ENCODE results near the gene GNB4. TPM values are rescaled to one million over a fixed set of nuclear protein-coding genes. Genes with fewer than 3 reads are reported as not detected.

The GNB4 gene
- total and polyA plus RNA-seq, 9 of the 15 experiments (the other 6 are each of a cell fraction or from before 2014, with no cell fraction given): 6.8 to 36.7 (median 21.4) TPM

DNA sequence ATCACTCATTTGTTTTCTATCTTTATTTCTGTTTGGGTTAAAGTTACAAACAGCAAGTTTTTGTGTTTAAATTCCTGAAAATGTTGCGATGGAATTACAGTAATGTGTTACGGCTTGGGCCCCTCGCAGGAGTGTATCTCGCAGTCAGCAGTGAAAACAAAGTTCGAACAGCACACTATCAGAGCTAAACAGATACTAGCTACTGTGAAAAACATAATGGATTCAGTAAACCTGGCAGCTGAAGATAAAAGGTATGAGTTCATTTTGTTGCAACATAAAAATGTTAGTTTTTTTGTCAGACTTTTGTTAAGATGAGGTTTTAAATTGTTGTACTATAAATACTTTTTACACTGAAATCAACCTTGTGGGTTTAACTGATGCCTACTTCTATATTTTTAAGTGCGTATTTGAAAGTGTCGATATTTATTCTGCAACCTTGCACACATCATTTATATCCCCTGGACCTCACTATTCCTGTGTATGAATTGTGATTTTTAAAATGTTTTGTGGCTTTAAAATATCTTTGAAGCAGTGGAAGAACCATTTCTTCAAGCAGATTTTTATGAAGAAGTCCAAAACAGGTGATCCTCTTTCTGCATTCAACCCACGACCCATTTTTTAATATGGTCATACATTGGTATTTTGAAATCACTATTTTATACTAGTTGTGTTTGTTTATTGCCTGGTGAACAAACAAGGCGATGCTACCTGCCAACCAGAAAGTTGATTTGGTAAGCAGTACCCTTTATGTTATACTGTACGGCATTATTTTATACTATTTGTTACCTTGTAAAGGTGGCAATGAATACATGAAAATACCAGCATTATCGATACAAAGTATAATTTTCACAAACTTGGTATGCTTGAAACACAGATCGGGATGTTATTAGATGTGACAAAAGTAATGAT, 75.9 kb downstream of the GNB4 start (continued):
- peak; percentile 98 for TF ChIP-seq CHAMP1 (IDR thresholded peaks at IDR 0.05)
- peak; percentile 60; the same call in 1 of the 2 replicates for TF ChIP-seq ILF3 (IDR thresholded peaks at IDR 0.05; ENCODE audit: borderline replicate concordance)
- TF ChIP-seq PRPF4 (IDR thresholded peaks at IDR 0.05; ENCODE audit: insufficient read depth, low read depth, low read length, poor library complexity, severe bottlenecking): no peak
- TF ChIP-seq, protein P1, sequence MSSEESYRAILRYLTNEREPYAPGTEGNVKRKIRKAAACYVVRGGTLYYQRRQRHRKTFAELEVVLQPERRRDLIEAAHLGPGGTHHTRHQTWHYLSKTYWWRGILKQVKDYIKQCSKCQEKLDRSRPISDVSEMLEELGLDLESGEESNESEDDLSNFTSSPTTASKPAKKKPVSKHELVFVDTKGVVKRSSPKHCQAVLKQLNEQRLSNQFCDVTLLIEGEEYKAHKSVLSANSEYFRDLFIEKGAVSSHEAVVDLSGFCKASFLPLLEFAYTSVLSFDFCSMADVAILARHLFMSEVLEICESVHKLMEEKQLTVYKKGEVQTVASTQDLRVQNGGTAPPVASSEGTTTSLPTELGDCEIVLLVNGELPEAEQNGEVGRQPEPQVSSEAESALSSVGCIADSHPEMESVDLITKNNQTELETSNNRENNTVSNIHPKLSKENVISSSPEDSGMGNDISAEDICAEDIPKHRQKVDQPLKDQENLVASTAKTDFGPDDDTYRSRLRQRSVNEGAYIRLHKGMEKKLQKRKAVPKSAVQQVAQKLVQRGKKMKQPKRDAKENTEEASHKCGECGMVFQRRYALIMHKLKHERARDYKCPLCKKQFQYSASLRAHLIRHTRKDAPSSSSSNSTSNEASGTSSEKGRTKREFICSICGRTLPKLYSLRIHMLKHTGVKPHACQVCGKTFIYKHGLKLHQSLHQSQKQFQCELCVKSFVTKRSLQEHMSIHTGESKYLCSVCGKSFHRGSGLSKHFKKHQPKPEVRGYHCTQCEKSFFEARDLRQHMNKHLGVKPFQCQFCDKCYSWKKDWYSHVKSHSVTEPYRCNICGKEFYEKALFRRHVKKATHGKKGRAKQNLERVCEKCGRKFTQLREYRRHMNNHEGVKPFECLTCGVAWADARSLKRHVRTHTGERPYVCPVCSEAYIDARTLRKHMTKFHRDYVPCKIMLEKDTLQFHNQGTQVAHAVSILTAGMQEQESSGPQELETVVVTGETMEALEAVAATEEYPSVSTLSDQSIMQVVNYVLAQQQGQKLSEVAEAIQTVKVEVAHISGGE (CRISPR knock-in tag; IDR thresholded peaks at IDR 0.05): peak in 1 of 3 experiments; percentile 68; a peak in 2 of 6 replicates
- peak; percentile 97 for TF ChIP-seq EP300 (IDR thresholded peaks at IDR 0.05; ENCODE audit: low read length)
- 0 out of 4 replicates have a peak, but pooled peaks of 1 of the 2 experiments have one; percentile 29 for TF ChIP-seq HDAC1 (IDR thresholded peaks at IDR 0.05)
- TF ChIP-seq CBFA2T3 (IDR thresholded peaks at IDR 0.05): peak; percentile 99
- 0 out of 2 replicates have a peak, but pooled peaks have one; percentile 28 for TF ChIP-seq ZBTB40 (IDR thresholded peaks at IDR 0.05)
- TF ChIP-seq ZBTB40 (CRISPR knock-in tag; IDR thresholded peaks at IDR 0.05): no peak
- TF ChIP-seq ATF1 (CRISPR knock-in tag; IDR thresholded peaks at IDR 0.05): no peak
- peak; percentile 40 for TF ChIP-seq ATF1 (tag; IDR thresholded peaks at IDR 0.05)

All from K562 (cell line).